Stimulated activated naive CD4-positive, alpha-beta T cell (primary cell): ENCODE measurements around the gene OTULINL.
A peak's percentile ranks its signal among the peaks of the same experiment; 100 is the strongest.

Experiments used
- DNase-seq, 6 experiments: peaks; one replicate each; lab custom pipeline; 2025; lab: John Stamatoyannopoulos, UW

Gene OTULINL

DNA sequence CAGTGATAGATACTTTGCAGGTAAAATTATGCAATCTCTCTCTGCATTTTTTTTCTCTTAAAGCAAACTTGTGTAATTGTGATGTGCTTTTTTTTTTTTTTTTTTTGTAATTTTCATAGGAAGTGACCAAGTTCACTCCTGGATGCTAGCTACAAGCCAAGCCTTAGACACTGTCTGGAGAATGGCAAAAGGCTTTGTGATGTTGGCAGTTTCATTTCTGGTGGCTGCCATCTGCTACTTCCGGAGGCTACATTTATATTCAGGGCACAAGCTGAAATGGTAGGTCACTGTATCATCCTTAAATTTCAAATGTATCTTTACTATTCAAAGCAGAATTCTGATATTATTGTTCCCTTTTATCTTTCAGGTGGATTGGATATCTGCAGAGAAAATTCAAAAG is 19.3 kb downstream of the OTULINL start:
- DNase-seq: no peak

DNA sequence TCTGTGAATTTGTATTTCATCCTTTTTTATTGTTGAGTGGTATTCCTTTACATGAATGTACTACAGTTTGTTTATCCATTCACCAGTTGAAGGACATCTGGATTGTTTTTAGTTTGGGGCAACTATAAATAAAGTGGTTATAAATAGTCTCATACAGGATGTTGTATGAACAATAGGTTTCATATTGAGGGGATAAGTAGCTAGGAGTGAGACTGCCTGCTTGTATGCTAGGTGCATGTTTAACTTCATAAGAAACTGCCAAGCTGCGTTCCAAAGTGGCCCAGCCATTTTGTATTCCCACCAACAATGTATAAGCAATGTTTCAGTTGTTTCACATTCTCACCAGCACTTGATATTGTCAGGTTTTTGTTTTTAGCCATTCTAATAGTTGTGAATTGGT is 21.5 kb downstream of the OTULINL start:
- DNase-seq: no peak

DNA sequence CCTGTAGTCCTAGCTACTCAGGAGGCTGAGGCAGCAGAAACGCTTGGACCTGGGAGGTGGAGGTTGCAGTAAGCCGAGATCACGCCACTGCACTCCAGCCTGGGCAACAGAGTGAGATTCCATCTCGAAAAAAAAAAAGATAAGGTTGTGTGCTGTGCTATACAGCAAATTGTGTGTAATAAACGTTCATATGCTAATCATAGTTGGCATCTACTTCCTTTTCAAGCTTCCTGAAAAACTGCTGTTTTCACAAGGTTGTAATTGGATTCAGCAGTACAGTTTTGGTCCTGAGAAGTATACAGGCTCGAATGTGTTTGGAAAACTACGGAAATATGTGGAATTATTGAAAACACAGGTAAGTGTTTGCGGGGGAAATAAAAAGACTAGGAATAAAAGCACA is 25.5 kb downstream of the OTULINL start:
- DNase-seq: no peak

DNA sequence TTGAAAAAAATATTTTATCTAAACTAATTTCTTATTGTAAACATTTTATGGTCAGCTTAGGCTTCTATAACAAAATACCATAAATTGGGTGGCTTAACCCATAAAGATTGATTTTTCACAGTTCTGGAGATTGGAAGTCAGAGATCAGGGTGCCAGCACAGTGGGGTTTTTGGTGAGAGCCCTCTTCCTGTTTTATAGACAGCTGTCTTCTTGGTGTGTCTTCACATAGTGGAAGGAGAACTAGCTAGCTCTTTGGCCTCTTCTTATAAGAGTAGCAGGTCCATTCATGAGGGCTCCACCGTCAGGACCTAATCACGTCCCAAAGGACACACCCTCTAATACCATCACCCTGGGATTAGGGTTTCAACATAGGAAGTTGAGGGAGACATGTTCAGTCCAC is 26.6 kb downstream of the OTULINL start:
- no peak for DNase-seq

DNA sequence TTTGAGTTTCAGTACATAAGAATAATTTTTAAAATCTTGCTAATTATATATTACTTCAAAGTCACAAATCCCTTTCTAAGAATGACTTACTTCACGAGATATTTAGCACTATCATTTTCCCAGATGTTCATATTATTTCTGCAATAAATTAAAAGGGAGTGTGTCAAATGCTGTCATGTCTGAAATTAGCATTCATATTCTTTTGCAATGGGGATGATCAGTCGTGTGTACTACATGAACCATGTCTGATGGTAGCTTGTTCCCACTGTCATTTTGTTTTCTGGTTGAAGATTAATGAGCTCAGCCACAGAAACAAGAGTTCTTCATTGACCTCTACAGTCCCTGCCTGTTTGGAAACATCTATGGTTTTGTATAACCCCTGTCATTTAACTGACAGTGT is 30.1 kb downstream of the OTULINL start:
- DNase-seq: no peak

DNA sequence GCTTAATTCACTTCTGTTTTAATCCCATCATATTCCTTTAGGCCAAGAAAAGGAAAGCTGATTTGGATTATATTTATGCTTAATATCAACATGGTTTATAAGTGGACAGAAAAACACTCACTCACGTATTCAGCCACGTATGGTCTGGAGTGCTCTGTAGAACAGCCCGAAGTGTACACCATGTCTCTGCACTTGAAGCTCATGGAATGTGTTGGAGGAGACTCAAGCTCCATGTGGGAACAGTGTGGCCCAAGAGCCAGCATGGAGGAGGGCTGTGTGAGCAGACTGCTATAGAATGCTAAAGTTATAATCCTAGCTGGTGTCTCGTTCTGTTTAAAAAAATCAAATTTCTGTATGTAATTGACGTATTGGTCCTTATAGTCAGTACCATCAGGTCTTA is 32.9 kb downstream of the OTULINL start:
- DNase-seq: no peak

DNA sequence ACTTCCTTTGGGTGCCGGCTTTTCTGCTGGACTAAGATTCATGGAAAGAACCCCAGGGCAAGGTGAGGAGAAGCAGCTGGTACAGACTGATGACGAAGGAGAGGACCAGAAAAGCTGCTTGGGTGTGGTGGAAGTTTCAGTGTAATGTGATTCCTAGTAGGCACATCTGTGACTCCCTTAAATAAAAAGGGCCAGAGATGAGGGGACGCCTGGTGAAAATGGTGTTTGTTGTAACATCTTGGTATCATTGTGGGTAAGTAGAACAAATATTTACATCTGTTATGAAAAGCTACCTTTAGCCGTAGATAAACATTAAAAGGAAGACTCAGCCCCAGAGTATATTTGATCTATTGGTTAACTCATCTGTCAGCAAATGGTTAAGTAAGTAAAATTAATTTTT is 33.8 kb downstream of the OTULINL start:
- DNase-seq: no peak

DNA sequence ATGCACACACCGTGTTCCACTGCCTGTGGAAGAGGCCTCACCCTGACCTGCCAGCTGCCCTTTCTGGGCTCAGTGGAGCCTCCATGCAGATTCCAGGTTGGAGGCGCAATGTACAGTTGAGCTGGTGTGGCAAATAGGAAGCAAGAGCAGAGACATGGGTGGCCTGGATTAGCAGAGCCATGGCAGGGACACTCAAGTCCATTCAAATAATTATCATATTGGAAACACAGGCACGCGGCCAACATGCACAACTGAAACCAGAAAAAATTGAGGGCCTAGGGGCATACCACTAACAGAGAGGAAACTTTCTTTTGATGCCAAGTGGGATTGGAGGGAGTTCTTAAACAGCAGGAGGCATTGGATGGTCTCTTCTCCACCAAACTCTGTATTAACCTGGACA is 35.8 kb downstream of the OTULINL start:
- DNase-seq: no peak

DNA sequence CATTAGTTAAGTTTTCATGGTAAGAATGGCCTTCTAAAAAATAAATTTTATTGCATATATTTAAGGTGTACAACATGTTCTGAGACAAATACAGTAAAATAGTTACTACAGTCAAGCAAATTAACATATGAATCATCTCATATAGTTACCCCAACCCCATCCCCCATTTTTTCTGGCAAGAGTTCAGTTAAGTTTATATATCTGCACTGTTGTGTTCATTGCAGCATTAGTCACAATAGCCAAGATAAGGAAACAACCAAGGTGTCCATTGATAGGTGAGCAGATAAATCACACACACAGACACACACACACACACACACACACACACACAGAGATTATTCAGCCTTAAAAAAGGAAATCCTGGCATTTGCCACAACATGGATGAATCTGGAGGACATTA is 45.7 kb downstream of the OTULINL start:
- DNase-seq: no peak

DNA sequence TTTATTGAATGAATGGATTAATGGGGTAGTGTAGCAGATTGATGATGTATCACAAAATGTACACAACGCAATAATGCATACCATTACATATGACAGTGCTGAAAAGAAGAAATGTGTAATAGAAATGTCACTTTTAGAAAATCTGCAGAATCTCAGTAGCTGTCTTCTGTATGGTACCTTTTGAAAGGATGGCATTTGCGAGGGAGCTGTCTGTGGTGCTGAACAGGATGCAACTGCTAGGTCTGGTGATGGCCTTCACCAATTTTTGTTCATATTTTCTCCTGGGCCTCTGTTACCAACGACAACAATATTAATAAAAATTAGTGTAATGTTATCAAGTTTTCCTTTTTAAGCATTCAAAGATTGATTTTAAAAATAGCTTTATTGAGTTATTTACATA is 46.8 kb downstream of the OTULINL start:
- DNase-seq: peak in 4 of 6 experiments; percentile 5 to 45 (median 18)

DNA sequence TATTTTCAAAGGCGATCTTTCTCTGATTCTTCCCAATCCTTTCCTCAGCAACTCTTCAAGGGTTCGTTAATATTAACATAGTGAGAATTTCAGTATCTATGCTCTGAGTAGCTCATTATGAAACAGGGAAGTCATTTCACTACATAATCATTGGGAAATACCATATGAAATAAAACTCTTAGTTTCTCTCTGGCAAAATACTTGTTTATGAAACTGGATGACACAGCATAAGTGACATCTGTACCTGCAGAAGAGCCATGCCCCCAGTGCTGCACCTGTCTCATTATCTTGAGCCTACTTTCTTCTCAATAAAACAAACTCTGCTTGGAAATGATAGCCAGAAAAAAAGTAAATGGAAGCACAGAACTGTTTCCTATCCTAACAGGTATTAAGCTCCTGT is 49.1 kb downstream of the OTULINL start:
- DNase-seq: no peak

DNA sequence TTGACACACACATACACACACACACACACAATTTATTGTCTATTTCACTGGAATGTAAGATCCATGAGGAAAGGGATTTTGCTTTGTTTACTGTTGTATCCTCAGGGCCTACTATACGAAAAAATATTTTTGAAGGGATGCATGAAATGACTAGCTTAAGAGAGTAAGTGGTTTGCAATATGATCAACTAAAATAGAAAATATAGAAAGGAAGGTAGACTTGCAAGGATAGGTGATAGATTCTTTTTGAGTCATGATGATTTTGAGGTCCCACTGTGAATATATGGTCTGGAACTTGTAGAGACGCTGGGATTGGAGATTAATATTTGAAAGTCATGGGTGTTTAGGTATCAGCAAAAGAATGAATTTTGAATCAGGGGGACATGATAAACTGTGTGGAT is 54.1 kb downstream of the OTULINL start:
- DNase-seq: no peak

DNA sequence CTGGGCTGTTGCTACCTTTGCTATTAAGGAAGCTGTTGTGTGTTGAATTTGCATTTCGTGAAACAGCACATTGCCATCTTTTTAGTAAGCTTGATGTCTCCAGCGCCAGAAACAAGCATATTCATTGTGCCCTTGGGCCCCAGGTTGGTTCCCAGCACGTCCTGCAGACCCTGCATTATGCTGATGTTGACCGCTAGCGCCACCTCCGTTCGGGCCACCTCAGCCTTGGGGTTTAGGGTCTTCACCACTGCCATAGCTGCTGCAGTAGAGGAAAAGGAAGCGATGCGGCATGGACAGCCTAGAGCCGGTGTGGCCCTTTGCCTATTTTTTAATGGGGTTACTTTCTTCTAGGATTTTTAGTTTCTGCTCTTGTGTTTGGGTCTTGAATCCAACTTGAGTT is 59.2 kb downstream of the OTULINL start:
- DNase-seq: no peak

DNA sequence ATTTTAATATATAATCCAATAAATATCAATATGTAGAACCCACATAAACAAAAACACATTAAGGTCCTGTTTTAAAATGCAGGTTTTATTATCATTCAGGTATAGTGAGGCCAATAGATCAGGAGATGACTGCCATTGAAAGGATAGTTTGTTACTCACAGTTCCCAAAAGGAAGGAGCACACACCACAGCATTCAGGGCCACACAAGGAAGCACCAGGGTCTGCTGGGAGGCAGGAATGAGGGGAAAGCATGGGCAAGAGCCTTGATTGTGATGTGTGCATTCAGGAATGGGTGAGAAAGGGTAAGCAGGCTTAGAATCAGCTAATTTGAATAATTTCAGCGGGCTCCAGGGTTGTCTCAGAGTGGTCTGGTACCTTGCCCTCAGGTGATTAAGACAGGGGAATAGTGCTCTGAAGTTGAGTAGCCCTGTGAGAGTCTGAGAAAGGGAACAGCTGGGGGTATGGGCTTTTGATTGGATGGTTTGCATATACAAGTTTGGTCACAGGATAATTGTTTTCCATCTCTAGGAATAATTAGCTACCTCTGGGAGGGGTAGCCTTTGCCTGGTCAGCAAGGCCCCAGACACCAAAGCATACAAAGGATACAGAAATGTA is 63.1 kb downstream of the OTULINL start:
- DNase-seq: no peak

DNA sequence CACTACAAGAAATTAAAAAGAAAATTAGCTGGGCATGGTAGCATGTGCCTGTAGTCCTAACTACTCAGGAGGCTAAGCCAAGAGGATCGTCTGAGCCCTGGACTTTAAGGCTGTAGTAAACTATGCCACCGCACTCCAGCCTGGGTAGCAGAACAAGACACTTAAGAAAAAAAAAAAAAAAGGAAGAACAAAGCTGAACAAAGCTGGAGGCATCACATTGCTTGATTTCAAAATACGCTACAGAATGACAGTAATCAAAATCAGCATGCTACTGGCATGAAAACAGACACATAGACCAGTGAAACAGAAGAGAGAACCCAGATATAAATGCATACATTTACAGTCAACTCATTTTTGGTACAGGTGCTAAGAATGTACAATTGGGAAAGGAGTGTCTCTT is 68.5 kb downstream of the OTULINL start:
- no peak for DNase-seq

DNA sequence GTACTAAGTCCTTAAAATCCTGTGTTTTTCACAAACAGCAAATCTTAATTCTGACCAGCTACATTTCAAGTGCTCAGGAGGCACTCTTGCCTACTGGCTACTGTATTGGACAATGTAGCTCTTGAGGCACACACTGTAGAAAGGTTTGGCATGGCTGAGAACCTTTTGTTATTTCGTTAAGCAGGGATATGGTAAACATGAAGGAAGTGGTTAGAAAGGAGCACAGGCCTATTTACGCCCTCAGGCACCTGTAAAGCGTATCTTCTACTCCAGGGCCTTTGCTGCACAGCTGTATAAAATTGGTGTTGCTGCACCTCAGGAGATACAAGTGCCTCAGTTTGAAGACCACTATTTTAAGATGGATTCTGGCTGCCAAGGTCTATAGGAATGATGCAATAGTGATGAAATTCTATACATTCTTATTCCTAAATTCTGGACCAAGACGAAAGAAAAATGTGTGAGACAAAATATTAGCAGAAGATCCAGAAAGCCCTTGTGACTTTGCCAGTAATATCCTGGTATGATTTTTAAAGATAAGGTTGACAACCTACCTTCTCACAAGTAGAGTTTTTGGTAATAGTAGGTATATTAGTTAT is 73.7 kb downstream of the OTULINL start:
- no peak for DNase-seq

DNA sequence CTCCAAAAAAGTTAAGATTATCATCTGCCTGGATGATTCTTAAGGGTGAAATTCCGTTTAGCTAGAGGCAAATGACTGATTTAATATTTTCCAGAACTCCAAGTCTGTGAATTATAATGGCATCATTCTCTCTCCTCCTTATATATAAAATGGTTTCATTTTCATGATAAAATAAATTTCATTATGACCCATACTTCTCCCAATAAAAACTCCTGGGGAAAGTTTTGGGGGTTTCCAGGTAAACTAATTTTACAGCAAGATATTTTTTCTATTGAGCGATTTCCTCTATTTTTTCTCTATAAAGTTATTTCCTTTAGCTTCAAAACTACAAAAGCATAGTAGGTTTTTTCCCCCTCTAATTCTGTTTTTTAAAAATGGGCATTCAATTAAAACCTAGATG is 75.3 kb downstream of the OTULINL start:
- no peak for DNase-seq

DNA sequence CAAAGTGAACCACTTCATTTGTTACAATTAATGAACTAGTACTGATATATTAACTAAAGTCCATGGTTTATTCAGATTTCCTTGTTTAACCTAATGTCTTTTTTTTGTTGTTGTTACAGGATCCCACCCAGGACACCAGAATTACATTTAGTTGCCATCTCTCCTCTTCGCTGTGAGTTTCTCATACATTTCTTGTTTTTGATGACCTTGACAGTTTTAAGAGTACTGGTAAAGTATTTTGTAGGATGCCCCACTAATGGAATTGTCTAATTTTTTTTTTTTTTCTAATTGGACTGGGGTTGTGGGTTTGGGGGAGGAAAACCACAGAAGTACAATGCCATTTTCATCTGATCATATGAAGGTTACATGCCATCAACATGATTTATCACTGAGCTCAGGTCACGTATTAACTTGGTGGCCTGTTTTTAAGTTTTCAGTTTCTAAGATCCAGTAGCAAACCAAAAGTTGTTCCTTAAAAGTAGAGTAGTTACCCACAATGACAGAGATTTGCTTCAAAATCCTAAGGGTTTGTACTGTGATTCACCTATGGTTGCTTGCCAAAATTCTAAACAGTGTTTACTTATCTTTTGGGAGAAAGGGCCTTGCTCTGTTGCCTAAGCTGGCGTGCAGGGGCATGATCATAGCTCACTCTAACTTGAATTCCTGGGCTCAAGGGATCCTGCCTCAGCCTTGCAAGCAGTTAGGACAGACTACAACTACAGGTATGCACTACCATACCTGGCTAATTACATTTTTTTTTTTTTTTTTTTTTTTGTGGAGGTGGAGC is 78.4 kb downstream of the OTULINL start:
- DNase-seq: no peak

DNA sequence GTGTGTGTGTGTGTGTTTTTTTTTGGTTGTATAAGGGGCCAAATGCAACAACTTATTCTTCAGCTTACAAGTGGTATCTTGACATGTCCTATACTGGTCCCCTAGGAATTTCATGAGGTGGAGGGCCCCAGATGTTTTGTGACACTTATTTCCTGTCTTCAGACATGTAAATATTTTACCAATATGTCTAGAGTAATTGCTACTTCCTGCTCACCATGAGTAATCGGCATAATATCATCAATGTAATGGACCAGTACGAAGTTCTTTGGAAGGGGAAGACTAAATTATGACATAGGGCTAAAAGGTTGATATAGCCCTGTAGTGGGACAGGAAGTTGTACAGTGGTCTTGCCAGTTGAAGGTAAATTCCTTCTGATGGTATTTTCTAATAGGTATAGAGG is 79.2 kb downstream of the OTULINL start:
- DNase-seq: no peak
